Neural progenitor cell (in vitro differentiated cells): ENCODE data around the gene KLHL29. TPM values are rescaled to one million over a fixed set of nuclear protein-coding genes. Genes with fewer than 3 reads are reported as not detected.

Experiments
- DNase-seq: peaks from one replicate; pipeline ENCODE4 v3.0.0-alpha.2; 2016; ENCODE audit warnings: low spot score
- H2AFZ ChIP-seq: fragments of 200-600 bp; sonication (generic); replicated peaks from 2 replicates; pipeline ENCODE4 v1.6.1; 2016; ENCODE audit warnings: antibody characterized with exemption
- H3F3A ChIP-seq: fragments of 200-600 bp; sonication (generic); 2 replicates; pipeline ENCODE4 v1.6.1; 2016; ENCODE audit warnings: antibody characterized with exemption, low read depth
- H3K27ac ChIP-seq: fragments of 200-600 bp; sonication (generic); 2 replicates; pipeline ENCODE4 v1.5.1; 2016; ENCODE audit warnings: mild to moderate bottlenecking
- H3K27me3 ChIP-seq: fragments of 200-600 bp; sonication (generic); 2 replicates; pipeline ENCODE4 v1.6.1; 2016; ENCODE audit warnings: mild to moderate bottlenecking, moderate library complexity
- H3K36me3 ChIP-seq: fragments of 200-600 bp; sonication (generic); 2 replicates; pipeline ENCODE4 v1.5.1; 2016
- H3K4me1 ChIP-seq: fragments of 200-600 bp; sonication (generic); 2 replicates; pipeline ENCODE4 v1.6.1; 2016; ENCODE audit warnings: mixed run types
- H3K4me2 ChIP-seq: fragments of 200-600 bp; sonication (generic); 2 replicates; pipeline ENCODE4 v1.6.1; 2016
- H3K4me3 ChIP-seq: fragments of 200-600 bp; sonication (generic); 2 replicates; pipeline ENCODE4 v1.5.1; 2016
- H3K79me2 ChIP-seq: fragments of 200-600 bp; sonication (generic); 2 replicates; pipeline ENCODE4 v1.6.1; 2016; ENCODE audit warnings: low read depth
- H3K9ac ChIP-seq: fragments of 200-600 bp; sonication (generic); 2 replicates; pipeline ENCODE4 v1.6.1; 2016
- H3K9me3 ChIP-seq: fragments of 200-600 bp; sonication (generic); 2 replicates; pipeline ENCODE4 v1.5.1; 2016; ENCODE audit warnings: low read depth
- H4K20me1 ChIP-seq: fragments of 200-600 bp; sonication (generic); 2 replicates; pipeline ENCODE4 v1.6.1; 2016; ENCODE audit warnings: low read depth
- H3K27ac Mint-ChIP-seq: 3 replicates; pipeline ENCODE4 v1.8.0; 2021; ENCODE audit warnings: mixed read lengths
- H3K27me3 Mint-ChIP-seq: 2 replicates; pipeline ENCODE4 v1.8.0; 2022; ENCODE audit warnings: low read depth, mild to moderate bottlenecking, inconsistent platforms, moderate library complexity, mixed read lengths; ENCODE audit not compliant: insufficient read depth
- H3K36me3 Mint-ChIP-seq: 3 replicates; pipeline ENCODE4 v1.8.0; 2021; ENCODE audit warnings: mixed read lengths
- H3K4me1 Mint-ChIP-seq: 3 replicates; pipeline ENCODE4 v1.8.0; 2021; ENCODE audit warnings: mixed read lengths
- H3K4me3 Mint-ChIP-seq: 3 replicates; pipeline ENCODE4 v1.8.0; 2021; ENCODE audit warnings: mild to moderate bottlenecking, moderate library complexity, mixed read lengths
- H3K9me3 Mint-ChIP-seq: 3 replicates; pipeline ENCODE4 v1.8.0; 2020; ENCODE audit warnings: mixed read lengths
- CTCF ChIP-seq: fragments of 200-600 bp; sonication (generic); IDR thresholded peaks from 2 replicates; pipeline ENCODE4 v1.5.1; 2017; ENCODE audit warnings: antibody characterized with exemption, mild to moderate bottlenecking
- EZH2 ChIP-seq: fragments of 200-600 bp; sonication (generic); IDR thresholded peaks from 2 replicates; pipeline ENCODE4 v1.6.1; 2017; ENCODE audit warnings: antibody characterized with exemption, mild to moderate bottlenecking, moderate library complexity
- EZH2phosphoT487 ChIP-seq: fragments of 200-600 bp; sonication (generic); IDR thresholded peaks from 2 replicates; pipeline ENCODE4 v1.6.1; 2017; ENCODE audit warnings: antibody characterized with exemption
- total RNA-seq: library from RNA; depleted of rRNA; stranded (reverse); fragments of >200 nt; gene quantifications from 2 replicates; pipeline ENCODE4 v1.2.3, GENCODE V29; 2015; ENCODE audit warnings: low replicate concordance

Gene KLHL29
- total RNA-seq, 1 donor from 2014 or later: 1.6 TPM

GRCh38 chr2:23617811-23618215 lies 232.8 kb downstream of the KLHL29 start:
- no peak overlapping the region for H3K4me2 ChIP-seq
- H3K79me2 ChIP-seq: no peaks in the 10 kb centered on the region
- no peaks in the 10 kb centered on the region for H3K9me3 ChIP-seq
- H3K27ac Mint-ChIP-seq: peak overlapping the region; percentile 93
- H3K27me3 Mint-ChIP-seq: peaks cover 12% of the 10 kb centered on the region
- no peaks in the 10 kb centered on the region for H3F3A ChIP-seq
- peak overlapping the region; percentile 6 for H3K4me3 Mint-ChIP-seq
- H3K27ac ChIP-seq: no peak overlapping the region
- H3K4me1 ChIP-seq: peaks cover 19% of the 10 kb centered on the region
- H3K36me3 ChIP-seq: no peaks in the 10 kb centered on the region
- no peak overlapping the region for H2AFZ ChIP-seq
- peaks cover 5% of the 10 kb centered on the region for H3K36me3 Mint-ChIP-seq
- DNase-seq: no peak
- H3K9me3 Mint-ChIP-seq: peaks cover 4% of the 10 kb centered on the region
- no peak overlapping the region for H3K4me3 ChIP-seq
- peaks cover 73% of the 10 kb centered on the region for H3K4me1 Mint-ChIP-seq
- H3K27me3 ChIP-seq: no peaks in the 10 kb centered on the region
- TF ChIP-seq EZH2phosphoT487: no peak
- TF ChIP-seq CTCF: no peak
- no peak for TF ChIP-seq EZH2
- H4K20me1 ChIP-seq: no peaks in the 10 kb centered on the region
- H3K9ac ChIP-seq: no peak overlapping the region

GRCh38 chr2:23618265-23618664 lies 233.3 kb downstream of the KLHL29 start:
- H3K4me3 ChIP-seq: no peak overlapping the region
- H4K20me1 ChIP-seq: no peaks in the 10 kb centered on the region
- Mint-ChIP-seq H3K27ac (peak overlapping the region; percentile 93), H3K36me3 (peaks cover 5% of the 10 kb centered on the region), H3K4me1 (peaks cover 73% of the 10 kb centered on the region), H3K27me3 (peaks cover 12% of the 10 kb centered on the region), H3K9me3 (peaks cover 4% of the 10 kb centered on the region), H3K4me3 (no peak overlapping the region)
- no peaks in the 10 kb centered on the region for H3K36me3 ChIP-seq
- no peaks in the 10 kb centered on the region for H3K27me3 ChIP-seq
- peak; percentile 27 for DNase-seq
- no peaks in the 10 kb centered on the region for H3K79me2 ChIP-seq
- TF ChIP-seq EZH2phosphoT487 (no peak), CTCF (no peak), EZH2 (no peak)
- H3K9ac ChIP-seq: no peak overlapping the region
- no peak overlapping the region for H3K4me2 ChIP-seq
- H3F3A ChIP-seq: no peaks in the 10 kb centered on the region
- peaks cover 19% of the 10 kb centered on the region for H3K4me1 ChIP-seq
- no peak overlapping the region for H3K27ac ChIP-seq
- no peaks in the 10 kb centered on the region for H3K9me3 ChIP-seq
- H2AFZ ChIP-seq: no peak overlapping the region

GRCh38 chr2:23618794-23619530 lies 234.0 kb downstream of the KLHL29 start:
- Histone ChIP-seq H2AFZ (no peak overlapping the region), H3K27ac (no peak overlapping the region), H3K4me1 (peaks cover 19% of the 10 kb centered on the region), H3K9ac (no peak overlapping the region), H3K36me3 (no peaks in the 10 kb centered on the region), H3K9me3 (no peaks in the 10 kb centered on the region), H3F3A (no peaks in the 10 kb centered on the region), H4K20me1 (no peaks in the 10 kb centered on the region), H3K27me3 (no peaks in the 10 kb centered on the region), H3K4me3 (no peak overlapping the region), H3K79me2 (no peaks in the 10 kb centered on the region), H3K4me2 (no peak overlapping the region)
- peaks cover 8% of the 10 kb centered on the region for H3K9me3 Mint-ChIP-seq
- peaks cover 2% of the 10 kb centered on the region for H3K36me3 Mint-ChIP-seq
- peaks cover 12% of the 10 kb centered on the region for H3K27me3 Mint-ChIP-seq
- H3K4me1 Mint-ChIP-seq: peaks cover 73% of the 10 kb centered on the region
- H3K4me3 Mint-ChIP-seq: no peak overlapping the region
- no peak for DNase-seq
- TF ChIP-seq EZH2phosphoT487: no peak
- no peak for TF ChIP-seq EZH2
- no peak for TF ChIP-seq CTCF
- peak overlapping the region; percentile 81 for H3K27ac Mint-ChIP-seq
